Subcutaneous adipose tissue (tissue), 4 donors: ENCODE measurements around the gene P2RY1. TPM values are rescaled to one million over a fixed set of nuclear protein-coding genes. Genes with fewer than 3 reads are reported as not detected.

Experiments used
- total RNA-seq, 4 donors: library from RNA; depleted of rRNA; stranded (reverse); fragments of >200 nt; gene quantifications; one replicate each; pipeline ENCODE4 v1.1.0, GENCODE V29; 2016
- TF ChIP-seq, protein P1 (sequence below): fragments of 450-650 bp; IDR thresholded peaks from one replicate; pipeline ENCODE4 v1.5.1; 2016; ENCODE audit warnings: low read depth, mild to moderate bottlenecking, control low read depth, antibody characterized with exemption, moderate library complexity

Gene P2RY1
- total RNA-seq, 4 donors from 2014 or later = 2.8 to 14.3 (median 7.1) TPM

GRCh38 chr3:152817400-152817799 is 17.5 kb upstream of the P2RY1 start:
- TF ChIP-seq, protein P1, sequence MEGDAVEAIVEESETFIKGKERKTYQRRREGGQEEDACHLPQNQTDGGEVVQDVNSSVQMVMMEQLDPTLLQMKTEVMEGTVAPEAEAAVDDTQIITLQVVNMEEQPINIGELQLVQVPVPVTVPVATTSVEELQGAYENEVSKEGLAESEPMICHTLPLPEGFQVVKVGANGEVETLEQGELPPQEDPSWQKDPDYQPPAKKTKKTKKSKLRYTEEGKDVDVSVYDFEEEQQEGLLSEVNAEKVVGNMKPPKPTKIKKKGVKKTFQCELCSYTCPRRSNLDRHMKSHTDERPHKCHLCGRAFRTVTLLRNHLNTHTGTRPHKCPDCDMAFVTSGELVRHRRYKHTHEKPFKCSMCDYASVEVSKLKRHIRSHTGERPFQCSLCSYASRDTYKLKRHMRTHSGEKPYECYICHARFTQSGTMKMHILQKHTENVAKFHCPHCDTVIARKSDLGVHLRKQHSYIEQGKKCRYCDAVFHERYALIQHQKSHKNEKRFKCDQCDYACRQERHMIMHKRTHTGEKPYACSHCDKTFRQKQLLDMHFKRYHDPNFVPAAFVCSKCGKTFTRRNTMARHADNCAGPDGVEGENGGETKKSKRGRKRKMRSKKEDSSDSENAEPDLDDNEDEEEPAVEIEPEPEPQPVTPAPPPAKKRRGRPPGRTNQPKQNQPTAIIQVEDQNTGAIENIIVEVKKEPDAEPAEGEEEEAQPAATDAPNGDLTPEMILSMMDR = no peak

- TF ChIP-seq, protein P1 = no peak
These were observed 16.9 kb upstream of the P2RY1 start for GRCh38 chr3:152818027-152818426.

DNA sequence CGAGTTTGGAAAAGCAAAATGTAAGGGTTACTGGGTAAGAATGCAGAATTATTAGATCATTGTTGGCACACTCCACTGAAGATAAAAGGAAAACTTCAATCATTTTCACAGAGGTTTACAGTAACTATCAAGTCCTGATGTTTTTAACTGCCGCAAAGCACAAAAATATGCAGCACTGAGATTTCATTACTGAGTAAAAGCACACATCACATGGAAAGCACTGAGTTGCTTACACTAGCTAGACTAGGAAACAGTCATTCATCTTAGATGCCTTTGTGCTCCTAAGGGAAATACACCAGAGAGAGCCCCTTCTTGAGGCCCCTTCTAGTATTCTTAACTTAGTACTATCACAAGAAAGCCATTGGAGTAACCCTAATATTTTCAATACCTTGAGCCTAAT is 11.8 kb upstream of the P2RY1 start:
- TF ChIP-seq, protein P1 = no peak

GRCh38 chr3:152823781-152824180 is 11.2 kb upstream of the P2RY1 start:
- TF ChIP-seq, protein P1 = no peak

DNA sequence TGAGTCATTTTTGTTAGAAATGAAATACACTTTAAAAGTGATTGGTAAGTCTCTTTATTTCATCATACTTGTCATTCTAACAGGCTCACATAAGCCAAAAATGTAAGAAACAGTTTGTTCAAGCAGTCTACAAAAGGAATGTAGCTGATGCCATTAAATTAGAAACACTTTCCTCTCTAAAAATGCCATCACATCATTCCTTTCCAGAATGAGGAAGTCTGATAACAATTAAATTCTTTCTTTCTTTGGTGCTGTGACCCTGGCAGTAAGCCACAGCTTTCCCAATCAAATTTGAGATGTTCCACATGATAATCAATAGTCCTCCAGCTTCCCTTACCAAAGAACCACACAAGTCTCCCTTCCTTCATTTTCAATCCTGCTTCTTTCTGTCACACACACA is 9.4 kb upstream of the P2RY1 start:
- TF ChIP-seq, protein P1 = no peak

GRCh38 chr3:152826476-152826875 is 8.5 kb upstream of the P2RY1 start:
- TF ChIP-seq, protein P1 = no peak

DNA sequence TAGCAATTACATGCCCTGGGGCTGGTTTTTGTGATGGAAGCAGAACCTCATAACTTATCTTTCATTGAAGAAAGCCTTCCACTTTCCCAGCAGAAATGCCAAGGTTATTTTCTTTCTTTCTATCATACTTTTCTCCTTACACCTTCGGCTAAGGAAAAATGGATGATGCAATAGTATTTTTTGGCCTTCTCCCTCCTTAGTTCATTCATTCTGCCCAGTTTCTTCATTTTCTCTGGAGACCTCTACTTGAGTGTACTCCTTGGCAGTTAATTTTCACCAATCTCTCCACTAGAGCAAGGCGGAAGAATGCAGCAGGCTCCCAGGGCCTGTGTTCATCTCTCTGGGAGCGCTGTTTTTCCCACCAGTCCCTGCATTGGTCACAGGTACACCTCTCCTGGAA is 7.6 kb upstream of the P2RY1 start:
- TF ChIP-seq, protein P1 = no peak
